H1 (cell line): ENCODE measurements around the gene KLHL1. TPM values are rescaled to one million over a fixed set of nuclear protein-coding genes. Genes with fewer than 3 reads are reported as not detected.
A peak's percentile ranks its signal among the peaks of the same experiment; 100 is the strongest.

Source experiments
- CTCF ChIA-PET: fragments of 300-600 bp; sonication (Branson Sonifier 250); formaldehyde crosslinking; loops from one replicate; lab custom pipeline; 2021; ENCODE audit not compliant: partially characterized antibody; lab: Charles Lee
- POLR2A ChIA-PET: fragments of 300-600 bp; sonication (Branson Sonifier 250); formaldehyde crosslinking; loops from one replicate; lab custom pipeline; 2021; ENCODE audit warnings: inconsistent platforms; ENCODE audit not compliant: partially characterized antibody; lab: Charles Lee
- DNase-seq, 2 experiments: peaks; one replicate each; pipeline versions ENCODE4 v3.0.0 to v3.0.0-alpha.2; 2010 to 2022; ENCODE audit warnings: low spot score in 2 of 2, low read depth in 1 of 2, mixed read lengths in 1 of 2
- FAIRE-seq: peaks from 2 replicates; lab custom pipeline; 2011; peaks lifted over from hg19 to GRCh38; lab: Jason Lieb, UNC
- H2AFZ ChIP-seq: 2 replicates; pipeline ENCODE4 v1.8.1; 2012; ENCODE audit warnings: low read length, inconsistent platforms
- H2AK5ac ChIP-seq: 2 replicates; pipeline ENCODE4 v1.6.1; 2013; ENCODE audit warnings: low read depth, low read length
- H2BK120ac ChIP-seq: replicated peaks from 2 replicates; pipeline ENCODE3; 2013; ENCODE audit warnings: low read depth, low read length, inconsistent platforms
- H2BK12ac ChIP-seq: 2 replicates; pipeline ENCODE4 v1.6.1; 2013; ENCODE audit warnings: low read depth, low read length
- H2BK15ac ChIP-seq: 2 replicates; pipeline ENCODE4 v1.6.1; 2013; ENCODE audit warnings: low read length
- H2BK20ac ChIP-seq: 2 replicates; pipeline ENCODE4 v1.6.1; 2013; ENCODE audit warnings: low read length
- H2BK5ac ChIP-seq: 2 replicates; pipeline ENCODE4 v1.6.1; 2013; ENCODE audit warnings: low read depth, low read length
- H3K14ac ChIP-seq: 2 replicates; pipeline ENCODE4 v1.6.1; 2013; ENCODE audit warnings: inconsistent platforms; ENCODE audit not compliant: insufficient read length
- H3K18ac ChIP-seq: 2 replicates; pipeline ENCODE4 v1.6.1; 2013; ENCODE audit warnings: low read length; ENCODE audit errors: extremely low read depth
- H3K23ac ChIP-seq: 2 replicates; pipeline ENCODE4 v1.6.1; 2013; ENCODE audit warnings: inconsistent platforms; ENCODE audit not compliant: insufficient read length
- H3K23me2 ChIP-seq: 2 replicates; pipeline ENCODE4 v1.6.1; 2013; ENCODE audit warnings: low read depth, low read length
- H3K27ac ChIP-seq: 2 replicates; pipeline ENCODE4 v1.6.1; 2011; ENCODE audit warnings: low read depth, low read length, inconsistent platforms
- H3K27me3 ChIP-seq, 4 experiments: replicated peaks in 1 of 4; 1 replicate in 1 of 4; 2 replicates in 3 of 4; pipeline versions ENCODE4 v1.6.1 to v1.8.1; 2011 to 2013; ENCODE audit warnings: low read length in 3 of 4, mild to moderate bottlenecking in 3 of 4, inconsistent platforms in 2 of 4, mixed read lengths in 2 of 4, moderate library complexity in 1 of 4; ENCODE audit not compliant: control insufficient read depth in 3 of 4, insufficient read depth in 3 of 4; ENCODE audit errors: extremely low read depth in 1 of 4
- H3K36me3 ChIP-seq, 4 experiments: 2 replicates each; pipeline versions ENCODE4 v1.6.1 to v1.8.1; 2011 to 2013; ENCODE audit warnings: mild to moderate bottlenecking in 4 of 4, low read length in 3 of 4, moderate library complexity in 2 of 4, control low read depth in 1 of 4, inconsistent platforms in 1 of 4; ENCODE audit not compliant: insufficient read depth in 4 of 4, control insufficient read depth in 2 of 4
- H3K4ac ChIP-seq: replicated peaks from 2 replicates; pipeline ENCODE3; 2013; ENCODE audit warnings: low read length, low read depth, mixed read lengths, inconsistent platforms; ENCODE audit not compliant: insufficient read length
- H3K4me1 ChIP-seq, 4 experiments: replicated peaks in 1 of 4; 1 replicate in 1 of 4; 2 replicates in 3 of 4; pipeline versions ENCODE4 v1.6.1 to v1.8.1; 2011 to 2013; ENCODE audit warnings: low read length in 3 of 4, inconsistent platforms in 2 of 4, mixed read lengths in 1 of 4; ENCODE audit not compliant: insufficient read depth in 4 of 4, control insufficient read depth in 3 of 4
- H3K4me2 ChIP-seq, 2 experiments: 2 replicates each; pipeline versions ENCODE4 v1.6.1 to v1.8.1; 2011 to 2013; ENCODE audit warnings: low read depth in 2 of 2, low read length in 2 of 2, control low read depth in 1 of 2, inconsistent platforms in 1 of 2, mild to moderate bottlenecking in 1 of 2; ENCODE audit not compliant: insufficient read depth in 1 of 2
- H3K4me3 ChIP-seq, 4 experiments: fragments of 200-600, 300-600 bp in 1 of 4; sonication (generic), shearing (Covaris generic), sonication (Bioruptor Twin) in 1 of 4; 2 replicates each; pipeline versions ENCODE4 v1.5.1 to v1.8.1; 2011 to 2016; ENCODE audit warnings: low read length in 4 of 4, low read depth in 3 of 4, control low read depth in 2 of 4, inconsistent platforms in 2 of 4, mild to moderate bottlenecking in 2 of 4, mixed read lengths in 1 of 4, moderate library complexity in 1 of 4; ENCODE audit not compliant: insufficient read depth in 2 of 4; ENCODE audit errors: extremely low read depth in 1 of 4
- H3K56ac ChIP-seq: replicated peaks from 2 replicates; pipeline ENCODE3; 2013; ENCODE audit warnings: low read depth, mild to moderate bottlenecking, mixed read lengths, low read length, inconsistent platforms; ENCODE audit not compliant: insufficient read length
- H3K79me1 ChIP-seq: 2 replicates; pipeline ENCODE4 v1.6.1; 2013; ENCODE audit warnings: low read depth, low read length, control low read depth
- H3K79me2 ChIP-seq, 2 experiments: 2 replicates each; pipeline versions ENCODE4 v1.6.1 to v1.8.1; 2012 to 2013; ENCODE audit warnings: low read length in 2 of 2, mild to moderate bottlenecking in 2 of 2, inconsistent platforms in 1 of 2; ENCODE audit not compliant: insufficient read depth in 2 of 2, control insufficient read depth in 1 of 2
- H3K9ac ChIP-seq, 4 experiments: replicated peaks in 1 of 4; 1 replicate in 1 of 4; 2 replicates in 3 of 4; pipeline versions ENCODE4 v1.6.1 to v1.8.1; 2011 to 2013; ENCODE audit warnings: low read depth in 3 of 4, low read length in 3 of 4, control low read depth in 2 of 4, mild to moderate bottlenecking in 2 of 4, moderate library complexity in 2 of 4, inconsistent platforms in 1 of 4; ENCODE audit errors: extremely low read depth in 1 of 4
- H3K9me3 ChIP-seq, 2 experiments: 2 replicates each; pipeline versions ENCODE4 v1.6.1 to v1.8.1; 2012 to 2013; ENCODE audit warnings: mild to moderate bottlenecking in 2 of 2, moderate library complexity in 2 of 2, control low read depth in 1 of 2, inconsistent platforms in 1 of 2, low read depth in 1 of 2, low read length in 1 of 2, mixed read lengths in 1 of 2; ENCODE audit not compliant: insufficient read depth in 2 of 2
- H4K20me1 ChIP-seq, 2 experiments: replicated peaks in 1 of 2; 2 replicates each; pipeline versions ENCODE3 to v1.8.1; 2011 to 2013; ENCODE audit warnings: inconsistent platforms in 2 of 2, low read length in 2 of 2, mild to moderate bottlenecking in 1 of 2; ENCODE audit not compliant: insufficient read depth in 2 of 2, control insufficient read depth in 1 of 2
- H4K5ac ChIP-seq: 2 replicates; pipeline ENCODE4 v1.6.1; 2013; ENCODE audit warnings: low read length, low read depth, mixed read lengths, inconsistent platforms; ENCODE audit not compliant: insufficient read length
- H4K8ac ChIP-seq: 2 replicates; pipeline ENCODE4 v1.8.0; 2013; ENCODE audit warnings: mild to moderate bottlenecking, moderate library complexity, low read length, inconsistent platforms; ENCODE audit not compliant: insufficient read depth; ENCODE audit errors: extremely low read depth
- H4K91ac ChIP-seq: replicated peaks from 2 replicates; pipeline ENCODE3; 2013; ENCODE audit warnings: low read length, mixed read lengths, inconsistent platforms; ENCODE audit not compliant: insufficient read length
- ASH2L ChIP-seq: fragments of 200-600, 300-600 bp; sonication (generic); IDR thresholded peaks from one replicate; pipeline ENCODE4 v1.7.1; 2017; ENCODE audit warnings: low read length
- ATF2 ChIP-seq: IDR thresholded peaks from 2 replicates; pipeline ENCODE4 v1.6.1; 2012; ENCODE audit warnings: low read length, inconsistent platforms
- CHD2 ChIP-seq: IDR thresholded peaks from 2 replicates; pipeline ENCODE4 v1.6.1; 2012; ENCODE audit warnings: low read length, improper control_type of control experiment
- CTBP2 ChIP-seq: IDR thresholded peaks from 2 replicates; pipeline ENCODE4 v1.7.0; 2011; ENCODE audit warnings: borderline replicate concordance, mild to moderate bottlenecking, moderate library complexity, mixed read lengths, low read length; ENCODE audit not compliant: insufficient read depth, insufficient read length
- FOSL1 ChIP-seq: IDR thresholded peaks from 2 replicates; pipeline ENCODE4 v1.6.1; 2011; ENCODE audit warnings: mild to moderate bottlenecking, low read depth, low read length, moderate library complexity; ENCODE audit not compliant: insufficient read depth
- JUND ChIP-seq: IDR thresholded peaks from 2 replicates; pipeline ENCODE4 v1.6.1; 2011; ENCODE audit warnings: mild to moderate bottlenecking, improper control_type of control experiment, low read length
- KDM5A ChIP-seq: fragments of 200-600 bp; IDR thresholded peaks from 2 replicates; pipeline ENCODE4 v1.7.1; 2012; ENCODE audit warnings: mild to moderate bottlenecking, low read length, inconsistent platforms, mixed read lengths
- MAFK ChIP-seq: IDR thresholded peaks from 2 replicates; pipeline ENCODE4 v1.6.1; 2012; ENCODE audit warnings: low read depth, mild to moderate bottlenecking, improper control_type of control experiment, low read length
- MAX ChIP-seq: IDR thresholded peaks from 2 replicates; pipeline ENCODE4 v1.6.1; 2012; ENCODE audit warnings: inconsistent platforms
- NANOG ChIP-seq: IDR thresholded peaks from 2 replicates; pipeline ENCODE4 v1.6.1; 2011; ENCODE audit warnings: low read length, low read depth, mild to moderate bottlenecking, inconsistent platforms; ENCODE audit not compliant: insufficient read depth, poor library complexity, severe bottlenecking
- SIX5 ChIP-seq: IDR thresholded peaks from 2 replicates; pipeline ENCODE4 v1.6.1; 2011; ENCODE audit warnings: mild to moderate bottlenecking, low read depth, low read length
- TEAD4 ChIP-seq: IDR thresholded peaks from 2 replicates; pipeline ENCODE4 v1.6.1; 2012; ENCODE audit warnings: low read depth, low read length, inconsistent platforms, mixed read lengths
- WGBS, 2 experiments: shearing (Covaris generic) in 1 of 2; methylation state at CpG; one replicate each; pipeline versions ENCODE4 v1.1.6 to v1.1.7; 2013 to 2015; ENCODE audit warnings: low lambda C conversion rate in 2 of 2, mixed read lengths in 2 of 2, inconsistent platforms in 1 of 2, low coverage in 1 of 2, missing lambda C conversion rate in 1 of 2; ENCODE audit not compliant: insufficient replicate concordance in 2 of 2, insufficient coverage in 1 of 2, insufficient read length in 1 of 2; ENCODE audit errors: extremely low coverage in 1 of 2, missing lambda C conversion rate in 1 of 2; 5-methylcytosine and 5-hydroxymethylcytosine counted together
- polyA plus RNA-seq, 7 experiments: library from polyadenylated mRNA; depleted of rRNA in 3 of 7; stranded (reverse) in 5 of 7; unstranded in 2 of 7; fragments of >200 nt in 5 of 7; fragments of 200-250 nt in 2 of 7; gene quantifications; 1 replicate in 5 of 7; 2 replicates in 1 of 7; 4 replicates in 1 of 7; pipeline versions ENCODE4 v1.2.1 to v1.2.3, GENCODE V29; 2011 to 2013; ENCODE audit warnings: missing spikeins in 2 of 7, mixed read lengths in 2 of 7
- total RNA-seq: library from RNA; stranded (reverse); fragmentation: NEBNext Ultra II Directional; extraction: Animal tissue kit (Norgen Biotek cat#: 25700); gene quantifications from 2 replicates; pipeline ENCODE4 v1.2.1, GENCODE V29; 2021

The KLHL1 gene
- total and polyA plus RNA-seq, 2 of the 8 experiments (the other 6 are each of a cell fraction or from before 2014, with no cell fraction given), result not detected

GRCh38 chr13:70087247-70087646, 21.0 kb downstream of the KLHL1 start:
- H3K79me2 ChIP-seq, result no peaks in the 10 kb centered on the region
- no peak overlapping the region for H3K27ac ChIP-seq
- H3K79me1 ChIP-seq, result no peaks in the 10 kb centered on the region
- no peak overlapping the region for H3K23ac ChIP-seq
- H4K8ac ChIP-seq, result no peak overlapping the region
- no peaks in the 10 kb centered on the region for H3K9me3 ChIP-seq
- H3K4ac ChIP-seq, result no peak overlapping the region
- H2BK120ac ChIP-seq, result no peak overlapping the region
- no peak overlapping the region for H2BK15ac ChIP-seq
- no peak overlapping the region for H3K4me2 ChIP-seq
- 0 out of 2 replicates have a peak overlapping the region, but pooled peaks have one; percentile 51 for H2AFZ ChIP-seq
- peaks cover 0 to 4% (median 2%) of the 10 kb centered on the region in 4 experiments; a peak in 4 of 7 replicates for H3K4me1 ChIP-seq
- no peak overlapping the region for H2BK12ac ChIP-seq
- 90 to 100% methylated on average over 1 to 4 of the region's 4 CpGs for WGBS, 2 experiments
- no peaks in the 10 kb centered on the region for H4K20me1 ChIP-seq
- no peak overlapping the region for H3K18ac ChIP-seq
- H4K91ac ChIP-seq, result no peak overlapping the region
- DNase-seq (no peak), FAIRE-seq (no peak)
- H2BK20ac ChIP-seq, result no peak overlapping the region
- no peak overlapping the region for H3K4me3 ChIP-seq
- no peak overlapping the region for H3K9ac ChIP-seq
- ChIA-PET CTCF (interaction anchor here (3.3 kb wide), 1 partner anchor 11 kb away, joined by 18 read pairs; no protein-coding TSS in a partner anchor), POLR2A (no interaction called here)
- H3K36me3 ChIP-seq, result no peaks in the 10 kb centered on the region
- no peak overlapping the region for H4K5ac ChIP-seq
- no peak overlapping the region for H3K14ac ChIP-seq
- no peaks in the 10 kb centered on the region for H3K27me3 ChIP-seq
- no peak overlapping the region for H3K56ac ChIP-seq
- H3K23me2 ChIP-seq, result no peaks in the 10 kb centered on the region
- H2AK5ac ChIP-seq, result no peak overlapping the region
- no peak overlapping the region for H2BK5ac ChIP-seq
- TF ChIP-seq ATF2 (no peak), CTBP2 (no peak), FOSL1 (no peak), CHD2 (no peak), MAFK (no peak), KDM5A (no peak), TEAD4 (no peak), NANOG (no peak), JUND (no peak), MAX (no peak), SIX5 (no peak), ASH2L (no peak)
